Middle frontal gyrus (tissue), 1 donor: ENCODE results near the gene SKP1.
"Not testable (repeated sequence)": the region's sequence is repeated elsewhere in the genome, so short reads cannot be mapped to it uniquely, and the experiment has no call there.

Experiments
- DNase-seq: peaks from one replicate; pipeline ENCODE4 v3.0.0-alpha.2; 2015; ENCODE audit warnings: low spot score; ENCODE audit errors: extremely low spot score

SKP1 gene

GRCh38 chr5:134177369-134178095 is 782 bp upstream of the SKP1 start:
- DNase-seq: no peak

DNA sequence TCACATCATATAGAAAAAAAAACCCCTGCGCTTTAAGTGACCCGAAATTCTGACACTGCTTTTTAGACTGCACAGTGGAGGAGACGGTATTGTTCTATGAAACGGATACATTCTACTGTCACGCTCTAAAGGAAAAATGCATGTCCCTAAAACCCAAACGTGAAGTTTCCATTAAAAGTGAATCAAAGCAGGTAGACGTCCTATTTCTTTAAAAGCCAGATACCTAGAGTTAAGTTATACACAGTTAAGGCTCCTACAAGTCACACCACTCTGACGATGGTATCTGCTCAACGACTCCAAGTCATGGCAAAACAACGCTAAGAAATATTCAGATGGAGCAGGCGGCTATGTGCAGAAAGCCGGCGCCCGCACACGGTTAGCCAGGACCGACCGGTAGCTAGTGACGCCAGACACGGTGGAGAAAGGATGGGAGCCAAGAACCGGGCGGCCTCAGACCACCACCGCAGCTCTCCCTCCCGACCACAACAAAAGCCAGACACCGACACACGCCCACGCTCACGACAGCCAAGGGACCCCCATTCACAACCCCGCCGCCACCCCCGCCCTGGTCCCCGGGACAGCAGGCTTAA is 734 bp downstream of the SKP1 start:
- DNase-seq: no peak

GRCh38 chr5:134174841-134175839 is 1.6 kb downstream of the SKP1 start:
- no peak for DNase-seq

DNA sequence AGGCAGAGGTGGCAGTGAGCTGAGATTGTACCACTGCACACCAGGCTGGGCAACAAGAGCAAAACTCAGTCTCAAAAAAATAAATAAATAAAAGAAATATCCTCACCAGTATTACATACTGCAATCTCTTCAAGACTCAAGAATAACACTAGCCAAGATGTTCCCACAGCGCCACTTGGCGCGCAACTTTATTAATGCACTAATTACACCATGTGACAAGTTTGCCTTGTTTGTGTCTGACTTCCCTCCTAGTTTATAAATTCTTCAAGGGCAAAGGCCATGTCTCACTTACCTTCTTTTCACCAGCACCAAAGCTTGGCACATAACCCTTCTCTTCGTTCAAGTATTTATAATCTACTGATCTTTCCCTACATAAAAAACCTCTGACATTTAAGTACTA is 4.8 kb downstream of the SKP1 start:
- DNase-seq: no peak

GRCh38 chr5:134162592-134162991 is 14.2 kb downstream of the SKP1 start:
- no peak for DNase-seq

GRCh38 chr5:134161513-134162395 is 15.0 kb downstream of the SKP1 start:
- no peak for DNase-seq

GRCh38 chr5:134153657-134154056 is 23.1 kb downstream of the SKP1 start:
- no peak for DNase-seq

DNA sequence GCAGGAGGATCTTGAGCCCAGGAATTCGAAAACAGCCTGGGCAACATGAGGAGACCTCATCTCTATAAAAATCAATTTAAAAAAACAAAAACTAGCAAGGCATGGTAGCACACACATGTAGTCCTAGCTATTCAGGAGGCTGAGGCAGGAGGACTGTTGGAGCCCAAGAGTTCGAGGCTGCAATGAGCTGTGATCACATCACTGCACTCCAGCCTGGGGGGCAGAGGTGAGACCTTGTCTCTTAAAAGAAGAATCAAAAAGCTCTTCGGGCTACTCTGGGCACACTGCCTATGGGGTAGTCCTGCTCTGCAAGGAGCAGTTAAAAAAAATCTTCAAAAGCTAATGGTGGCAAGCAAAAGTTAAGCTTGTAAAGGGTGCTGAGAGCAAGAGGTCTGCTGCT is 23.5 kb downstream of the SKP1 start:
- no peak for DNase-seq

- DNase-seq: not testable (repeated sequence)
These were observed 24.4 kb downstream of the SKP1 start for GRCh38 chr5:134152173-134152832.

DNA sequence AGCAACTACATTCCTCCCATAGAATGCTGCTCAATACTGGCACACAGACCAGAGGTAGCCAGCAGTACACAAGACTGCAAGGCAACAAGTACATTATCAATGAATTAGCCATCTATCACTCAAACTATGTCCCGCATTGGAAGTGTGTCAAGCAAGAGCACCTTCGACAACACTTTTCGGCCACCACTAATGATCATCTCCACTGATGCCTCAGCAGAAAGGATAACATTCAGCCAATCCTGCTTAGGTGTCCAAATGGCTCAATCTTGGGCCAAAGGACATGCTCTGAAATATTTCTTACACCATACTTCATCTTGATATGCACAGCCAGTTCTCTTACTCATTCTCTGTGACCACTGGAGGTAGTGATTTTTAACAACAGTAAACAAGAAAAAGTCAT is 25.0 kb downstream of the SKP1 start:
- no peak for DNase-seq

DNA sequence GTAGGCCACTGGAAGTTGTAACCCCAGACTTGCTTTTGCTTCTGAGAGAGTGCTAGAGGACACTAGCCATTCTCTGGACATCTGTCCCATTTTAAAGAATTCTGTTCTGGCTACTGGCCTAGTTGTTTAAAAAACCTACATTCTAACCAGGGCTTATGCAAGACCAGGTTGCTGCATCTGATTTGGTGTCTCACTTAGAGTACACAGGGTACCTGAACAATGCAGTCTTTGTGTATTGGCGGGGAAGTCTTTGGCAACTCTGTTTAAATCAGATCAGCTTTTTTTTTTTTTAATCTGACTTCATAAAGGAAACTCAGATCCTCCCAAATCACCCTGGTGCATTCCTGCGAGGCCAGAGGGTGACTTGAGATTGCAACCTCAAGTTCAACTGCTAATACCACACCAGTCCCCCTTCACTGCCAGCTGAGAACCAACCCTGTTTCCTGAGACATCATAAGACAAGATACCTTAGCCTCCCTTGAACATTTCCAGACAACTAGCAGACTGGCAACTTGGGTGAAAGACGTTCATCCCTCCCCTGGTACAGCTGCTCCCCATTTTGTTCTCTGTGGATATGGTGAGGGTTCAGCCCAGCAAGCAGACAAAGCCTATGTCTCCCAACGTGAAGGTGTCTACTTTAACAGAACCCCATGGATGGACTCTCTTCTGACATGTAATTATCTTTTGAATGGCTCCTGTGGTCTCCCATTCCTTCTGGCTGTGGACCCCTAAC is 27.0 kb downstream of the SKP1 start:
- DNase-seq: no peak

DNA sequence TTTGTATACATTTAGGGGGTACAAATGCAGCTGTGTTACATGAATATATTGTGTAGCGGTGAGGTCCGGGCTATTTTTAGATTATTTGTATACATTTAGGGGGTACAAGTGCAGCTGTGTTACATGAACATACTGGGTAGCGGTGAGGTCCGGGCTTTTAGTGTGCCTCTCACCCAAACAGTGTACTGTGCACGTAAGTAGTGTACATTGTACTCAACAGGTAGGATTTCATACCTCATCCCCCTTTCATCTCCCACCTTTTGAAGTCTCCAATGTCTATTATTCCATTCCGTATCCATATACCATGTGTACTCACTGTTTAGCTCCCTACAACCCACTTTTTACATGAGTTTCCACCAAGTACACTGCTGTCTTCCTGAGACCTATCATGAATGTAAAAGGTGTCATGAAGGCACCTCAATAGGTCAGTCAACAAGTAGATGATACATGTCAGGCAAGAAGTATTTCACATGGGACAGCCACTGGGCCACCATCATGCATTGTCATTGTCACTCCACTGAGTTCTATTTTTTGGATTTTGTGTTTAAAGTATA is 27.7 kb downstream of the SKP1 start:
- no peak for DNase-seq

DNA sequence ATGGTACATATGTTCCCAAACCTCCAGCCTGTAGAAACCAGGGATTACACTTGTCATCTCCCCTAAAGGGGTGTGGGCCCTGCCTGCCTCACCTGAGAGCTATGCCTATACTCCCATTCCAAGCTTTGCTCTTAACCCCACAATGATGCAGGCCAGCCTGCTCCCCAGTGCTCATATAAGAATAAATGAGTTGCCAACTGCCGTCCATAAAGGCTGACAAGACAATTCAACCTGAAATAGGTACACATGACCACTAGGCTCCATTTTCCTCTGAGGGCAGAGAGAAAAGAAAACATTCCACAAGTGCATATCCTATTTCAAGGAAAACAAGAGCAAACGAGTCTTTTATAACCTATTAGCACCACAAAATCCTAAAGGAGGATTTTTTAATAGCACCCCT is 28.4 kb downstream of the SKP1 start:
- DNase-seq: no peak

GRCh38 chr5:134146651-134147518 is 29.9 kb downstream of the SKP1 start:
- DNase-seq: no peak

- peak; percentile 68 for DNase-seq
These were observed 30.8 kb downstream of the SKP1 start for GRCh38 chr5:134145779-134146581.

DNA sequence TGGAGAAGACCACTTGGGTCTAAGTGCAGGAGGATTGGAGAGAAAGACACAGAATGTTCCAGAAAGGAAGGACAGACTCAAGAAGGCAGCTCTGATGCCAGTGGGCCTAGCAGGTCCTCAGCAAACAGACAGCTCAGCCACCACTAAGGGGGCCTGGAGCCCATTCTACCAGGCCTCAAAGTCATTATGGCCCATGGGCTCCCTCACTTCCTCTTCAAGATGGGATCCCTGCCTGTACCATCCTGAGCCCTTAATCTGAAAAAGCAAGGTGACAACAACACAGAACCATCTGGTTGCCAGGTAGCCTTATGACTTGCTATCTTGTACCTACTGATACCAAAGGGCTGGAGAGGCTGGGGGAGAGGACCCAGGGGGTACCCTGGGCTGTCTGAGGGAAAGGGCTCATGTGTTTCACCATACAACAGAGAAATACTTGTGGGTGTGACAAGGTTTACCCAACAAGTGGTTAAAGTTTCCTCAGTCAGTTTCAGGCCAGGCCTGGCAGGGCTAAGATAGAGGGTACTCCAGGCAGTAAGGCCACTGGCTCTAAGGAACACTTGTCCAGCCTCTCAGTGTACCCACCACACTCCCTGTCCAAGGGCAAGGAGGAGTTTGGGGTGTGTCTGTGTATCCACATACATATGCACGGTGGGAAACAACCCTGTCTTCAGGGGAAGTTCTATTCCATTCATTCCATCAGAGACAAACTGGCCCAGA is 31.6 kb downstream of the SKP1 start:
- no peak for DNase-seq
